ENCODE results near the gene KLHL3.

Gene KLHL3

DNA sequence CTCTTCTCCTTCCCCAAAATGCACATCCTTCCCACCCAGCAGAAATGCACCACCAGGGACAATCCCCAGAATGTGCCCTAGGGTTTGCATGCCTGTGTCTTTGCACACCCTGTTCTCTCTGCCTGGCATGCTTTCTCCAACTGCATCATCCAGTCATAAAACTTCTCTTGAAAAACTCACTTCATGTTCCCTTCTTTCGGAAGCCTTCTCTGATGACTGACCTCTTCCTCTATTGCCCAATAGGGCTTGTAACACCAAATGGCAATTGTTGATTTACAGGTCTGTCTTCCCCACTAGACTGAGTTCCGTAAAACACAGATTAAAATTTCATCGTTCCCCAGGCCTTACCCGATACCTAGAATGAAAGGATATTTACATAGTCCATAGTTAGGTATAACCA, 153.7 kb downstream of the KLHL3 start:
- no peak for DNase-seq

DNA sequence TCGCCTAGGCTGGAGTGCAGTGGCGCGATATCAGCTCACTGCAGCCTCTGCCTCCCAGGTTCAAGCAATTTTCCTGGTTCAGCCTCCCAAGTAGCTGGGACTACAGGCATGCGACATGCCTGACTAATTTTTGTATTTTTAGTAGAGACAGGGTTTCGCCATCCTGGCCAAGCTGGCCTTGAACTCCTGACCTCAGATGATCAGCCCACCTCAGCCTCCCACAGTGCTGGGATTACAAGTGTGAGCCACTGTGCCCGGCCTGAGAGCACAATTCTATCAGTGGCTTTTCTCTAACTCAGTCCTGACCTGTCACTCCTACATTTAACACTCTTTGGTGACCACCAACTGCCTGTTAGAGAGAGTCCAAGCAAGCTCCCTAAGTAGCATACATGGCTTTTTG, 154.1 kb downstream of the KLHL3 start:
- Histone ChIP-seq H3K9me3 (no peaks in the 10 kb centered on the region; the same call in 1 of the 2 replicates), H3K27me3 (no peaks in the 10 kb centered on the region), H3K36me3 (no peaks in the 10 kb centered on the region), H3K4me1 (peaks cover 12% of the 10 kb centered on the region), H3K4me3 (ENCODE audit: low read depth, low read length) (no peak overlapping the region)
- TF ChIP-seq, protein P1, sequence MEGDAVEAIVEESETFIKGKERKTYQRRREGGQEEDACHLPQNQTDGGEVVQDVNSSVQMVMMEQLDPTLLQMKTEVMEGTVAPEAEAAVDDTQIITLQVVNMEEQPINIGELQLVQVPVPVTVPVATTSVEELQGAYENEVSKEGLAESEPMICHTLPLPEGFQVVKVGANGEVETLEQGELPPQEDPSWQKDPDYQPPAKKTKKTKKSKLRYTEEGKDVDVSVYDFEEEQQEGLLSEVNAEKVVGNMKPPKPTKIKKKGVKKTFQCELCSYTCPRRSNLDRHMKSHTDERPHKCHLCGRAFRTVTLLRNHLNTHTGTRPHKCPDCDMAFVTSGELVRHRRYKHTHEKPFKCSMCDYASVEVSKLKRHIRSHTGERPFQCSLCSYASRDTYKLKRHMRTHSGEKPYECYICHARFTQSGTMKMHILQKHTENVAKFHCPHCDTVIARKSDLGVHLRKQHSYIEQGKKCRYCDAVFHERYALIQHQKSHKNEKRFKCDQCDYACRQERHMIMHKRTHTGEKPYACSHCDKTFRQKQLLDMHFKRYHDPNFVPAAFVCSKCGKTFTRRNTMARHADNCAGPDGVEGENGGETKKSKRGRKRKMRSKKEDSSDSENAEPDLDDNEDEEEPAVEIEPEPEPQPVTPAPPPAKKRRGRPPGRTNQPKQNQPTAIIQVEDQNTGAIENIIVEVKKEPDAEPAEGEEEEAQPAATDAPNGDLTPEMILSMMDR (IDR thresholded peaks at IDR 0.05; ENCODE audit: low read depth, low read length): no peak
- DNase-seq: no peak

More for the DNA sequence above, 153.7 kb downstream of the KLHL3 start:
- Histone ChIP-seq H3K4me3 (ENCODE audit: low read depth, low read length) (no peak overlapping the region), H3K4me1 (peaks cover 12% of the 10 kb centered on the region), H3K9me3 (no peaks in the 10 kb centered on the region; the same call in 1 of the 2 replicates), H3K27me3 (no peaks in the 10 kb centered on the region), H3K36me3 (no peaks in the 10 kb centered on the region)
- TF ChIP-seq, protein P1 (IDR thresholded peaks at IDR 0.05; ENCODE audit: low read depth, low read length): no peak

DNA sequence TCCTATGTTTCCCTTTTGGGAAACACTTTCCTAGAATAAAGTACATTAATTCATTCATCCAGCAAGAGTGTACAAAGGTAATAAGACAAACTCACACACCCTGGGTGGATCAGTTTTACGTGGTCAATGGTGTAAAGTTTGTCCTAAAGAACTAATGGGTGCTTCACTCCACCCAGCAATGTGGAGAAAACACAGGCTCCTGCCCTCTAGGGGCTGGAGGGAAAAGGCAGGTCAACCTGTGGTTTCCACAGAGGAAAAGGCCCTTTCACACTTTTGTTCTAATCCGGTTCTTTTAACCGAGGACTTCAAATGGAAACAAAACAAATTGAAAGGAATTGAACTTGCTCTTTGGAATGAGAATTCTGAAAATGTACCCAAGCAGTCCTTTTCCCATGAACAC, 155.9 kb downstream of the KLHL3 start:
- H3K4me1 ChIP-seq: peaks cover 12% of the 10 kb centered on the region
- TF ChIP-seq, protein P1 (IDR thresholded peaks at IDR 0.05; ENCODE audit: low read depth, low read length): peak; percentile 66
- no peaks in the 10 kb centered on the region for H3K27me3 ChIP-seq
- H3K4me3 ChIP-seq (ENCODE audit: low read depth, low read length): no peak overlapping the region
- no peak for DNase-seq
- H3K9me3 ChIP-seq: no peaks in the 10 kb centered on the region; the same call in 1 of the 2 replicates
- H3K36me3 ChIP-seq: no peaks in the 10 kb centered on the region

GRCh38 chr5:137575847-137576246, 160.0 kb downstream of the KLHL3 start:
- Histone ChIP-seq H3K4me1 (no peaks in the 10 kb centered on the region), H3K36me3 (no peaks in the 10 kb centered on the region), H3K27me3 (no peaks in the 10 kb centered on the region), H3K4me3 (ENCODE audit: low read depth, low read length) (no peak overlapping the region), H3K9me3 (no peaks in the 10 kb centered on the region; the same call in 1 of the 2 replicates)
- DNase-seq: peak; percentile 44
- TF ChIP-seq, protein P1 (IDR thresholded peaks at IDR 0.05; ENCODE audit: low read depth, low read length): no peak

- Histone ChIP-seq H3K4me1 (no peaks in the 10 kb centered on the region), H3K27me3 (no peaks in the 10 kb centered on the region), H3K4me3 (ENCODE audit: low read depth, low read length) (no peak overlapping the region), H3K36me3 (no peaks in the 10 kb centered on the region), H3K9me3 (no peaks in the 10 kb centered on the region; the same call in 1 of the 2 replicates)
- DNase-seq: no peak
- TF ChIP-seq, protein P1 (IDR thresholded peaks at IDR 0.05; ENCODE audit: low read depth, low read length): no peak
Observed at GRCh38 chr5:137575211-137575610, 160.7 kb downstream of the KLHL3 start.

- Histone ChIP-seq H3K27me3 (no peaks in the 10 kb centered on the region), H3K36me3 (no peaks in the 10 kb centered on the region), H3K4me3 (ENCODE audit: low read depth, low read length) (no peak overlapping the region), H3K9me3 (no peaks in the 10 kb centered on the region; the same call in 1 of the 2 replicates), H3K4me1 (no peaks in the 10 kb centered on the region)
- TF ChIP-seq, protein P1 (IDR thresholded peaks at IDR 0.05; ENCODE audit: low read depth, low read length): no peak
- DNase-seq: no peak
Observed at GRCh38 chr5:137573376-137573775, 162.5 kb downstream of the KLHL3 start.
